ENCODE data around the gene TDRD6.

The TDRD6 gene

DNA sequence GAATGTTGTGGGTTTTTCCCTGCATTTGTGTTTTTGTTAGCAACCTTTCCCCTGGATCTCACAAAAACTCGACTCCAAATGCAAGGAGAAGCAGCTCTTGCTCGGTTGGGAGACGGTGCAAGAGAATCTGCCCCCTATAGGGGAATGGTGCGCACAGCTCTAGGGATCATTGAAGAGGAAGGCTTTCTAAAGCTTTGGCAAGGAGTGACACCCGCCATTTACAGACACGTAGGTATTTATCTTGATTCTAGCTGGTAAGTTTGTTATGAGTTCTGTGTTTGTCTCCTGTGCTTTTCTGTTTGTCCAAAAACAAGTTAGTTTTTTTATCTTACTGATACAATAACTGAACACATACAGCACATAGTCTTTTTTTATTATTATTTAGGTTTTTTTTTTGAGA is 31.9 kb upstream of the TDRD6 start:
- H3K4me3 ChIP-seq (ENCODE audit: low read depth, low read length): no peak overlapping the region
- no peak for DNase-seq (ENCODE audit: low read depth, low spot score)
- POLR2A ChIA-PET: no interaction called here
- TF ChIP-seq, protein P1, sequence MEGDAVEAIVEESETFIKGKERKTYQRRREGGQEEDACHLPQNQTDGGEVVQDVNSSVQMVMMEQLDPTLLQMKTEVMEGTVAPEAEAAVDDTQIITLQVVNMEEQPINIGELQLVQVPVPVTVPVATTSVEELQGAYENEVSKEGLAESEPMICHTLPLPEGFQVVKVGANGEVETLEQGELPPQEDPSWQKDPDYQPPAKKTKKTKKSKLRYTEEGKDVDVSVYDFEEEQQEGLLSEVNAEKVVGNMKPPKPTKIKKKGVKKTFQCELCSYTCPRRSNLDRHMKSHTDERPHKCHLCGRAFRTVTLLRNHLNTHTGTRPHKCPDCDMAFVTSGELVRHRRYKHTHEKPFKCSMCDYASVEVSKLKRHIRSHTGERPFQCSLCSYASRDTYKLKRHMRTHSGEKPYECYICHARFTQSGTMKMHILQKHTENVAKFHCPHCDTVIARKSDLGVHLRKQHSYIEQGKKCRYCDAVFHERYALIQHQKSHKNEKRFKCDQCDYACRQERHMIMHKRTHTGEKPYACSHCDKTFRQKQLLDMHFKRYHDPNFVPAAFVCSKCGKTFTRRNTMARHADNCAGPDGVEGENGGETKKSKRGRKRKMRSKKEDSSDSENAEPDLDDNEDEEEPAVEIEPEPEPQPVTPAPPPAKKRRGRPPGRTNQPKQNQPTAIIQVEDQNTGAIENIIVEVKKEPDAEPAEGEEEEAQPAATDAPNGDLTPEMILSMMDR (IDR thresholded peaks at IDR 0.05; ENCODE audit: insufficient read depth, low read length, missing control alignments): no peak
- CTCF ChIA-PET: no interaction called here

DNA sequence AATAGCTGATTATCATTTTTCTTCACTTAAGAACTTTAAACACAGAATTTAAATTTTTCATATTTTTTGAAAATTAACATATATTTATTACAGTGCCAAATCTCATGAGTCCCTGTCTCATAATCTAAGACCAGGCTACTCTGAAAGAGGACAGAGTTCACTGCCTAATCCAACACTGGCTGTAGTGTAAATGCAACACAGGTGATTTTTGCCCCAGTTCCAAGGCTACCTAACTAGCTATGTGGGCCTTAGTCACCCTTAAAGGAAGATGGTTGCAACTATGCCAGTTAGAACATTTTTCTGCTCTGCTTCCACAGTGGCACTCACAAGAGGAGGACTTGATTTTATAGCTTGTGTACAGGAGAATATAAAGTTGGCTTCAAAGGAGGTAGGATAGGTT is 30.0 kb upstream of the TDRD6 start:
- CTCF ChIA-PET: no interaction called here
- TF ChIP-seq, protein P1 (IDR thresholded peaks at IDR 0.05; ENCODE audit: insufficient read depth, low read length, missing control alignments): no peak
- POLR2A ChIA-PET: no interaction called here
- DNase-seq (ENCODE audit: low read depth, low spot score): no peak
- H3K4me3 ChIP-seq (ENCODE audit: low read depth, low read length): no peak overlapping the region

DNA sequence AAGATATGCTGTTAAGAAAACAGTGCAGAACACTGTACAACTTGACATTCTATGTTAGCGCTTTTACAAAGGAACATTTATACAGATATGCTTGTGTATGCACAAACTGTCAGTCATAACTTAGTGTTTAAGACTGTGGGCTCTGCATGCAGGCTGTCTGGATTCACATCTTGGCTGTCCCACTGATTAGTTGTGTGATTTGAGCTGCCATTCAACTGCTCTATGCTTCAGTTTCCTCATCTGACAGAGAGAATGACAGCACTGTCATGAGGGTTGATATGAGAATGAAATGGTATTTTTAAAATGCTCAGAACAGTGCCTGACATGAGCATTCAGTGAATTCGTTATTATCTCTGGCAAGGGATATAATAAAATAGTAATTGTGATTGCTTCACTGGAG is 26.2 kb upstream of the TDRD6 start:
- ChIA-PET CTCF (no interaction called here), POLR2A (no interaction called here)
- no peak for DNase-seq (ENCODE audit: low read depth, low spot score)
- no peak overlapping the region for H3K4me3 ChIP-seq (ENCODE audit: low read depth, low read length)
- TF ChIP-seq, protein P1 (IDR thresholded peaks at IDR 0.05; ENCODE audit: insufficient read depth, low read length, missing control alignments): no peak

DNA sequence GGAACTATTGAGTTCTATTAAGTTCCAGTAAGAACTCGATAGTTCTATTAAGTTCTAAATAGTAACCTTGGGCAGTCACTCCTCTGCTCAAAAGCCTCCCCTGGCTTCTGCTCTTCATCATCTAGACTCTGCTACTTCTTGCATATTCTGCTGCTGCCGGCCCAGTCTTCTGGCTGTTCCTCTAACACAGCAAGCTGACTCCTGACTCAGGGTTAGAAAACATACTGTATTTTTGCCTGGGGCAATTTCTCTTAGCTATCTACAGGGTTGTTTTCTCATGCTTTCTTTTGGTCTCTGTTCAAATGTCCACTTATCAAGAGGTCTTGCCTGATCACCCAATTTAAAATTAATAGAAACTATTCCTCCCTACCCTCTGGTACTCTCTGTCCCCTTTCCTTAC is 20.3 kb upstream of the TDRD6 start:
- CTCF ChIA-PET: no interaction called here
- TF ChIP-seq, protein P1 (IDR thresholded peaks at IDR 0.05; ENCODE audit: insufficient read depth, low read length, missing control alignments): no peak
- DNase-seq (ENCODE audit: low read depth, low spot score): no peak
- POLR2A ChIA-PET: no interaction called here
- H3K4me3 ChIP-seq (ENCODE audit: low read depth, low read length): no peak overlapping the region

DNA sequence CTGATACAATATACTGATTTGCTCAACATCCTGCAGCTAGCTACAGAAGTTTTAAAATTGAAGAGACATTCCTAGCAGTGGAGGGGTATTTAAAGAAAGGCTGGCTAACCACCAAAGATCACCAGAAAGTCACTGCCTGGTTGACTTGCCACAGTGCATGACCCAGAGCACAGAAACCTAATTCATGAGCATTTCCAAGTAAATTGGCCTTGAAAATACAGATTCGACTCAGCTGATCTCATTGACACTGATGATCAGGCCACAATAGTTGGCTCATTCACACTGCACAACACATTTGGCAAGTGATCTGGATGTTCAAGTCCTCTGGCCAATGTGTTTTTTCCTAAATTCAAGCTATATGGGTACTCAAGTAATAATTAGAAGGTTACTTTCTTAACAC is 13.3 kb upstream of the TDRD6 start:
- ChIA-PET CTCF (no interaction called here), POLR2A (no interaction called here)
- H3K4me3 ChIP-seq (ENCODE audit: low read depth, low read length): no peak overlapping the region
- TF ChIP-seq, protein P1 (IDR thresholded peaks at IDR 0.05; ENCODE audit: insufficient read depth, low read length, missing control alignments): no peak
- DNase-seq (ENCODE audit: low read depth, low spot score): no peak

DNA sequence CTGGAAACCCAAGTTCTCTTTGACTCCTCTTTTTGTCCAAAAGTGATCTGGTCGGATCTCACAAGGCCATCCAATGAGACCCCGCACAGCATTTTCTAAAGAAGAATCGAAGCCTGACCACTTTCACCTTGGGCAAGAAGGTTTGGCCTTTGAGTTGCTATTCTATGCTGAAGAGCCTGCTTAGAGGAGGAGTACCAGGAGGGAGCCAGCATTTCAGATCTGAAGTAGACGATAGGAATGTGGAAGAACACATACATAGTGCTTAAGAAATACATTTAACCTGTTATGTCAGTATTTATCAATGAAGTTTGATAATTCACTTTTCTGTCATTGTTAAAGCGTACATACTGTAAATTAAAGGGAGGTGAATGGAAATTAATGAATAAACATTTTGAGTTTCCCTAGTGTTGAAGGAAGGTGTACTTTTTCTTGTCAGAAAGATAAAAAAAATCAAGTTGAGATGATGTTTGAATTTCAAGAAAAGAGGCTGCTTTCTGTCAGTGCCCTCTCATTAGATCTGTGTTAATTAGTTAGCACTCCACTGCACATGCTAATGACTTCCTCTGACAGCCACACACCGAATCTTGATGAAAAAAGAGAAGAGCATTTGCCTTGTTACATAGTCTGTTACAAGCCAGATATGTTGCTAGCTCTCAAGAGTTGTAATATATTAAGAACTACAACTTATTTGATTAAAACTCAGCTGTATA is 10.9 kb upstream of the TDRD6 start:
- ChIA-PET POLR2A (no interaction called here), CTCF (no interaction called here)
- TF ChIP-seq, protein P1 (IDR thresholded peaks at IDR 0.05; ENCODE audit: insufficient read depth, low read length, missing control alignments): no peak
- H3K4me3 ChIP-seq (ENCODE audit: low read depth, low read length): no peak overlapping the region
- no peak for DNase-seq (ENCODE audit: low read depth, low spot score)
